C4-2B (cell line): ENCODE data around the gene NTRK2.

ENCODE experiments used
- H3K27ac ChIP-seq: fragments of 450-650 bp; 2 replicates; pipeline ENCODE4 v1.5.1; 2017
- ZFX ChIP-seq: fragments of 450-650 bp; IDR thresholded peaks from 2 replicates; pipeline ENCODE4 v1.6.1; 2017
- TF ChIP-seq, protein P1 (sequence below): fragments of 450-650 bp; conservative IDR thresholded peaks from 2 replicates; pipeline ENCODE4 v1.5.1; 2017; ENCODE audit warnings: mild to moderate bottlenecking

The NTRK2 gene

DNA sequence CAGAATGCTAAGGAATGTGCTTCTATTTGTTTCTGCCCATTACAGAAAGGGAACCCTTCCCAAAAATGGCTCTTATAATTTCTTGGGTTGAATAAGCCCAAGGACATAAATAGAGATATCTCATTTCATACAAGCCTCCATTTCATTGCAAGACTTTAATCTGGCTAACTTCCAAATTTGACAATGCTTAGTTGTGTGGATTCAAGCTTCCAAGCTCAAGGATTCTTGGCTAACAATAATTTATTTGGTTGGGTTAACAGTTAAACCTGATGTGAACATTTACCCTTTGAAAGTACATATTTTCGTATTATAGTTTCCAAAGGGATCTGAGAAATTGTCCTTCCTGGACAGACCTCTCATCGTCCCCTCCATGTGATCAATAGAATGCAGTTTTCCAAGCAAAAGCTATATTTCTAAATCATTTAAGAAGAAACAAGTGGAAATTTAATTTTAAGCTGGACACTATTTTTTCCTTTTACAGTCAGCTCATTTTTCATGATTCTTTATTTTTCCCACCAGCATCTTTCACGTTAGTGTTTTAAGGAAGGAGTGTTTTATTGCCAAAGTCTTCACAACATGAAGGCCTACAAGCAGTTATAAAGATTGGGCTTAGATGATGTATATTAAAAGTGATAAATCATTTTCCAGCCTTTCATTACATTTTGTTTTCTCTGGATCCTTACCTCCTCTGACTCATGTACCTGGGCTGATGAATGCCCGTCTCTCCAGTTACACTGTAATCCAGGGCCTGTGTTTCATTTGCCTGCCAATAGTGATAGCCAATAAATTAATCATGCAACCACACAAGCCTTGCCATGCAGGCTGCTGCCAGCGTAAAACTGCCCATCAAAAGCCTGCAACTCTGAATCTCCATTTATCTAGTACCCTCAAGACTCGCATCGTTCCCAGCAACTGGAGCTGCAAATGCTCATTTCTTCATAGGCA, 176.7 kb downstream of the NTRK2 start:
- no peak overlapping the region for H3K27ac ChIP-seq
- TF ChIP-seq ZFX, result no peak

DNA sequence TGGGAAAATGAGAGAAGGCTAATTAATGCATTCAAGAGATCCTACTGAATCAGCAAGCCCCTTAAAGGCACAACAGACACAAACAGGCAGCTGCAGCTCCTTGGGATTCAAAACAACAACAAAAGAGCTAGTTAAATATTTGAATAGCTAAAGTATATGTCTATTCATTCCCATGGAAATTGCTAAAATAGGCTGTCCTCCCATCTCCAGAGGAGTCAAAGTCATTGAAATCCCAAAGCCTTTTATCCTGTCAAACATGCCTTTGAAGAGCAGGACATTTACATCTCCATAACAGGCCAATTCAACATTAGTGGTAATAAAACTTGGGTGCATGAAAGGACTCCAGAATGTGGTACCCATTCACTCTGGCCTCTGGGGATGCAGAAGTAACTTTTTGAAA, 177.4 kb downstream of the NTRK2 start:
- no peak overlapping the region for H3K27ac ChIP-seq
- TF ChIP-seq ZFX, result no peak
- TF ChIP-seq, protein P1, sequence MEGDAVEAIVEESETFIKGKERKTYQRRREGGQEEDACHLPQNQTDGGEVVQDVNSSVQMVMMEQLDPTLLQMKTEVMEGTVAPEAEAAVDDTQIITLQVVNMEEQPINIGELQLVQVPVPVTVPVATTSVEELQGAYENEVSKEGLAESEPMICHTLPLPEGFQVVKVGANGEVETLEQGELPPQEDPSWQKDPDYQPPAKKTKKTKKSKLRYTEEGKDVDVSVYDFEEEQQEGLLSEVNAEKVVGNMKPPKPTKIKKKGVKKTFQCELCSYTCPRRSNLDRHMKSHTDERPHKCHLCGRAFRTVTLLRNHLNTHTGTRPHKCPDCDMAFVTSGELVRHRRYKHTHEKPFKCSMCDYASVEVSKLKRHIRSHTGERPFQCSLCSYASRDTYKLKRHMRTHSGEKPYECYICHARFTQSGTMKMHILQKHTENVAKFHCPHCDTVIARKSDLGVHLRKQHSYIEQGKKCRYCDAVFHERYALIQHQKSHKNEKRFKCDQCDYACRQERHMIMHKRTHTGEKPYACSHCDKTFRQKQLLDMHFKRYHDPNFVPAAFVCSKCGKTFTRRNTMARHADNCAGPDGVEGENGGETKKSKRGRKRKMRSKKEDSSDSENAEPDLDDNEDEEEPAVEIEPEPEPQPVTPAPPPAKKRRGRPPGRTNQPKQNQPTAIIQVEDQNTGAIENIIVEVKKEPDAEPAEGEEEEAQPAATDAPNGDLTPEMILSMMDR, result no peak

DNA sequence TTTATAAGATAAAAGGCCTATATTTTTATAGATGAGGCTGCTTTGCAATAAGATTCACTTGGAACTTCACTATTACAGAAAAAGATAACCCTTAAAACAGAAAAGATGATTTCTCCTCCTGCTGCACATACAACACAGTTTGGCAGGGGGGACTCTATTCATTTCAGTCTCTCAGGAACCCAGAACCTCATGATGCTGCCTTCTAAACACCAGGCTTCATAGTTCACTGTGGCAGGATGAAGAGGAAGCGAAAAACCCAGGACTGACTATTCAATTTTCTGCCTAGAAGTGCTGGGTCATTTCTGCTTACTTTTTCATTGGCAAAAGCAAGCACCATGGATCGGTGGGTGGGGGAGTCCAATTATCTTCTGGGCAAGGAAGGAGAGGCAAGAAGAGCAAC, 179.5 kb downstream of the NTRK2 start:
- TF ChIP-seq, protein P1, result no peak
- no peak overlapping the region for H3K27ac ChIP-seq

DNA sequence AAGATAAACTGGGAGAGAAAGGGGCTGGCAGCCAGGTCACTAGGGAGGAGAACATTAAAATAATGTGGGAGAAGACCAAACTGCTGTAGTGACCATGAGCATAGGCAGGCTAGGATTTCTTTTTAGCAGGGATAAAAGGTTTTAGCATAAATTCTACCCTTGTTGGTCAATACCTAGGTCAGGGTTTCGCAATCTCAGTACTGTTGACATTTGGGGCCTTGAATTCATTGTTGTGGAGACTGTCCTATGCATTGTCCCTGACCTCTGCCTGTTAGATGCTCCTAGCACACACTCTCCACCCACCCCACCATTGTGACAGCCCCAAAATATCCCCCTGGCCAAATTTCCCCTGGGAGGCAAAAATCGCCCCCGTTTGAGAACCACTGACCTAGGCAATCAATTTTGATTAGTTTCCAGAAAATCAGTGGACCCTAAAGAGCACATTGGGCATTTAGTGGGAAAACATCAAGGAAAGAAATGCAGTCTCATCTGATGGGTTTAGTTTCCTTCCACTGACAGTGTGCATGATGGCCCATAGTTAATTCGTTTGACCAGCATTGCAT, 181.4 kb downstream of the NTRK2 start:
- no peak overlapping the region for H3K27ac ChIP-seq
- TF ChIP-seq, protein P1, result no peak
- no peak for TF ChIP-seq ZFX

DNA sequence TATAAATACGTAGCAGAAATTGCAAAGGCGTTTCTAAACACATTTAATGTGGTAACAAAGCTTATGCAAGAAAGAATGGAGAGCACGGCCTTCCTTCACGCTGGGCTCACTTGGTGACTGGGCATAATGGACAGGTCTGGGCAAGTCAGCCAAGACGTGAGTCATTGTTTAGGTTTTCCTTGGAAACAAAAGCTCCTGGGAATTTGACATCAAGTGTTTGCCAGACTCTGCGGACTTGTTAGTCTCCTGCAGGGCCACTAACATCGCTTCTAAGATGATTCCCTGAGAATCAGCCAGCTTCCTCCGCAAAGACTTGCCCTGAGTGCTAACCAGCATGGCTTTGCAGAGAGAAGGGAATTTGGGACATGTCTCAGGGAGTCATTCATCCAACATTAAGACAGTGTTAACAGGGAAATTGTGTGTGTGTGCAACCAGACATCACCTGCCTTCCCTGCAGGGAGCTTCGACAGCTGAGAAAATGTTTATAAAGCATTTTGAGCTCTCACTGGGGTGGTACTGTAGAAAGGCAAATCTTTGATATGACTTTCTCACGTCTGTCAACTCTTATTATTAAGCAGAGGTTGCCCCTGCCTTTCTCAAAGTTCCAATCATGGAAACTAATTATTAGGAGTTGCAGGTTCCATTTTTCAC, 182.5 kb downstream of the NTRK2 start:
- no peak for TF ChIP-seq ZFX
- TF ChIP-seq, protein P1, result no peak
- H3K27ac ChIP-seq, result peak overlapping the region; percentile 25; the same call in 1 of the 2 replicates

DNA sequence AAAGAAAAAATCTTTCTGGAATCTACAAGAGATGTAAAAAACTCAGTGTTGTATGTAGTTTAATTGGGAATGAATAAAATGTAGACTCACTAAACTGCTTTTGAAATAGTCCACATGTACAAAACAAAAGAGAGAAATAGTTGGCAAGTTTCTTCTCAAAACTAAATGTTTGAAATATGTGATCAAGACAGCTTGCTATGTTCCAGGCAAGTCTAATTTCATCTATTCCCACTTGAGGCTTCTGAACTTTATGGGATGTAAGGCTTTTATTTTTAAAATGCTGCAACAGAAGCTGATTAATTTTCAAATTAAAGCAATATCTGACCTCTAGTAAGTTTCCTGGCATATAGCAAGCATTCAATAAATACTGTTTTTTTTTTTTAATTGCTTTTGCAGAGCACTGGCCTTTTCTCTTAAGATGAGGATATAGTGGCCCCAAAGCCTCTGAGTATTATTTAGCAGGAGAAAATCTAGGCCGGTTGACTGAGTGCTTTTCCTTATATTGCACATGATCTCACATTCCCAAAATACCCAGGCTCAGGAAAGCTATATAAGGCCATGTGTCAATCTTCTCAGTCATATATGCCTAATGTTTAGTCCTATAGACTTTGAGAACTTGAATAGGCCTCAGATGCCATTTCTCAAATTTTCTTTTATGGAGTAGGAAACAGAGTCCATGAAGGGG, 183.2 kb downstream of the NTRK2 start:
- no peak overlapping the region for H3K27ac ChIP-seq
- TF ChIP-seq, protein P1, result no peak
- no peak for TF ChIP-seq ZFX

DNA sequence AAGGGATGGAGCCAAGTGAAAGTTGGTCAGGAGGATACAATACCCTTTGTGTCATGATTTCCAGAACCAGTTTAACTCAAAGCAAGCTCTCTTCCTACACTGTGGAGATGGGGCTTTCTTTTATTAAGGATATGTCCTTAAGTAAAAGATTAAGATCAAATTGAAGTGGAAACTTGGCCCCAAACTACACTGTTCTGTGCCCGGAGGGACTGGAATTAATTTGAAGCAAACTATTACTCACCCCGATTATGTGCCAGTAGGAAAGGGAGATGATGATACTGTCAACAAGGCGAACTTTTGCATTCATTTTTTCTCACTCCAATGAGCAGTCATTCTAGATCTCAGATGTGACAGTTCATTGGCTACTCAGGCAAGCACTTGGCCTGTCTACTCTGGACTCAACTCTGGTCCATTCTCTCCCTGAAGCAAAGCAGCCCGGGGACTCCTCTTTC, 186.7 kb downstream of the NTRK2 start:
- H3K27ac ChIP-seq, result no peak overlapping the region
- TF ChIP-seq, protein P1, result no peak
- TF ChIP-seq ZFX, result no peak
